ENCODE results near the gene FAM53A. TPM values are rescaled to one million over a fixed set of nuclear protein-coding genes. Genes with fewer than 3 reads are reported as not detected.

The FAM53A gene
- total and polyA plus RNA-seq, 2 of the 13 experiments (the other 11 are each of a cell fraction or from before 2014, with no cell fraction given) = 0.48 to 1.1 TPM

DNA sequence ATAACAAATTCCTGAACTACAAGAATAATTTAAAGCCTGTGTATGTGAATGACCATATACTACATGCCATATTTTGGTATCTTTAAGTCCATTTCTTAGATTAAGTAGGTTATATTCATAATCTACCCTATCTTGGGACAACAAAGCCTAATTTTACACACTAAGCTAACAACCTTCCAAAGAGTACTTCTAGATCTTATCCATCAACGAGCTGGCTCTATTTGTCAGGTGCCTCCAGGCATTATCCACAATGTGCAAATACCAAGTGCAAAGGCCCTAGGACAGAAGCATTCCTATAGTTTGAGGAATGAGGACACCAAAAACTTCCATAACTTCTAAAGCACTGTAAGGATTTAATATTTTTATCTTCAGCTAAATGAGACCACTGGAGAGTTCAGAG is 24.5 kb upstream of the FAM53A start:
- H3K36me3 ChIP-seq (replicated peaks in 1 of 2; ENCODE audit: control insufficient read depth in 1 of 2, insufficient read depth in 2 of 2, low read length in 2 of 2) = peaks cover 6 to 24% of the 10 kb centered on the region in 2 experiments
- WGBS (ENCODE audit: low lambda C conversion rate) = 7% methylated on average over 1 of the region's 1 CpG
- H3K4me2 ChIP-seq (ENCODE audit: low read depth, low read length) = peak overlapping the region; percentile 53
- peak overlapping the region in 1 of 3 experiments; percentile 17; a peak in 1 of 6 replicates for H3K4me3 ChIP-seq (replicated peaks in 1 of 3; ENCODE audit: insufficient read depth in 1 of 3, low read depth in 2 of 3, low read length in 3 of 3)
- peaks cover 57% of the 10 kb centered on the region for H3K4me1 ChIP-seq (ENCODE audit: insufficient read depth, low read length)
- peak overlapping the region; percentile 33 for H3K27ac ChIP-seq (ENCODE audit: extremely low read length, insufficient read depth, low read length)
- DNase-seq (ENCODE audit: low spot score) = peak; percentile 35
- intact Hi-C loops (cut with micrococcal nuclease; ENCODE audit: unreplicated experiment) (no loop called here), in situ Hi-C loops (cut with HindIII; ENCODE audit: extremely low pct_ligation_motif_present, low pct_unique_long_range_greater_than_20kb) (no loop called here)
- H2AFZ ChIP-seq (ENCODE audit: low read length) = no peak overlapping the region
- ATAC-seq = no peak
- H3K9ac ChIP-seq (ENCODE audit: insufficient read depth, low read depth, low read length) = 0 out of 2 replicates have a peak overlapping the region, but pooled peaks have one; percentile 23
- H4K20me1 ChIP-seq (ENCODE audit: insufficient read depth, low read length) = peaks cover 6% of the 10 kb centered on the region; the same call in 1 of the 2 replicates
- CTCF ChIA-PET (ENCODE audit: low intra/inter-chr PET ratio, low total read pairs) = no interaction called here
- POLR2A ChIA-PET = interaction anchor here (0.5 to 2.2 kb wide), 6 partner anchors 13 to 59 kb away, joined by 3 to 9 read pairs (median 3); partner anchors contain the start of genes TACC3 and TMEM129
- no TSS peak for BruUV-seq (replicated peaks)
- H3K79me2 ChIP-seq (ENCODE audit: insufficient read depth, low read length) = peaks cover 79% of the 10 kb centered on the region
- no peaks in the 10 kb centered on the region for H3K27me3 ChIP-seq (ENCODE audit: control insufficient read depth in 1 of 2, insufficient read depth in 2 of 2, low read length in 2 of 2)
- FAIRE-seq = no peak
- H3K9me3 ChIP-seq (ENCODE audit: low read length) = no peaks in the 10 kb centered on the region
- TF ChIP-seq KAT8 (CRISPR knock-in tag; IDR thresholded peaks at IDR 0.05) = no peak
- TF ChIP-seq ZNF607 (CRISPR knock-in tag; IDR thresholded peaks at IDR 0.05; ENCODE audit: borderline replicate concordance) = no peak
- TF ChIP-seq, protein P1, sequence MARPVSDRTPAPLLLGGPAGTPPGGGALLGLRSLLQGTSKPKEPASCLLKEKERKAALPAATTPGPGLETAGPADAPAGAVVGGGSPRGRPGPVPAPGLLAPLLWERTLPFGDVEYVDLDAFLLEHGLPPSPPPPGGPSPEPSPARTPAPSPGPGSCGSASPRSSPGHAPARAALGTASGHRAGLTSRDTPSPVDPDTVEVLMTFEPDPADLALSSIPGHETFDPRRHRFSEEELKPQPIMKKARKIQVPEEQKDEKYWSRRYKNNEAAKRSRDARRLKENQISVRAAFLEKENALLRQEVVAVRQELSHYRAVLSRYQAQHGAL (CRISPR knock-in tag; IDR thresholded peaks at IDR 0.05; ENCODE audit: not compliant biosample characterization) = no peak
- no peak for TF ChIP-seq ZNF329 (CRISPR knock-in tag; IDR thresholded peaks at IDR 0.05; ENCODE audit: low read depth)
- TF ChIP-seq NCOR1 (IDR thresholded peaks at IDR 0.05; ENCODE audit: borderline replicate concordance, low read length) = no peak
- no peak for TF ChIP-seq MXI1 (IDR thresholded peaks at IDR 0.05; ENCODE audit: borderline replicate concordance, low read depth, low read length)
- TF ChIP-seq WIZ (CRISPR knock-in tag; IDR thresholded peaks at IDR 0.05) = no peak
- TF ChIP-seq, protein P2, sequence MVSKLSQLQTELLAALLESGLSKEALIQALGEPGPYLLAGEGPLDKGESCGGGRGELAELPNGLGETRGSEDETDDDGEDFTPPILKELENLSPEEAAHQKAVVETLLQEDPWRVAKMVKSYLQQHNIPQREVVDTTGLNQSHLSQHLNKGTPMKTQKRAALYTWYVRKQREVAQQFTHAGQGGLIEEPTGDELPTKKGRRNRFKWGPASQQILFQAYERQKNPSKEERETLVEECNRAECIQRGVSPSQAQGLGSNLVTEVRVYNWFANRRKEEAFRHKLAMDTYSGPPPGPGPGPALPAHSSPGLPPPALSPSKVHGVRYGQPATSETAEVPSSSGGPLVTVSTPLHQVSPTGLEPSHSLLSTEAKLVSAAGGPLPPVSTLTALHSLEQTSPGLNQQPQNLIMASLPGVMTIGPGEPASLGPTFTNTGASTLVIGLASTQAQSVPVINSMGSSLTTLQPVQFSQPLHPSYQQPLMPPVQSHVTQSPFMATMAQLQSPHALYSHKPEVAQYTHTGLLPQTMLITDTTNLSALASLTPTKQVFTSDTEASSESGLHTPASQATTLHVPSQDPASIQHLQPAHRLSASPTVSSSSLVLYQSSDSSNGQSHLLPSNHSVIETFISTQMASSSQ (IDR thresholded peaks at IDR 0.05; ENCODE audit: low read depth) = no peak
- TF ChIP-seq, protein P2 (CRISPR knock-in tag; IDR thresholded peaks at IDR 0.05; ENCODE audit: borderline replicate concordance) = no peak
- no peak for TF ChIP-seq ZNF883 (CRISPR knock-in tag; IDR thresholded peaks at IDR 0.05; ENCODE audit: not compliant biosample characterization)
- TF ChIP-seq, protein P3, sequence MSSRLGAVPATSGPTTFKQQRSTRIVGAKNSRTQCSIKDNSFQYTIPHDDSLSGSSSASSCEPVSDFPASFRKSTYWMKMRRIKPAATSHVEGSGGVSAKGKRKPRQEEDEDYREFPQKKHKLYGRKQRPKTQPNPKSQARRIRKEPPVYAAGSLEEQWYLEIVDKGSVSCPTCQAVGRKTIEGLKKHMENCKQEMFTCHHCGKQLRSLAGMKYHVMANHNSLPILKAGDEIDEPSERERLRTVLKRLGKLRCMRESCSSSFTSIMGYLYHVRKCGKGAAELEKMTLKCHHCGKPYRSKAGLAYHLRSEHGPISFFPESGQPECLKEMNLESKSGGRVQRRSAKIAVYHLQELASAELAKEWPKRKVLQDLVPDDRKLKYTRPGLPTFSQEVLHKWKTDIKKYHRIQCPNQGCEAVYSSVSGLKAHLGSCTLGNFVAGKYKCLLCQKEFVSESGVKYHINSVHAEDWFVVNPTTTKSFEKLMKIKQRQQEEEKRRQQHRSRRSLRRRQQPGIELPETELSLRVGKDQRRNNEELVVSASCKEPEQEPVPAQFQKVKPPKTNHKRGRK (CRISPR knock-in tag; IDR thresholded peaks at IDR 0.05) = no peak
- no peak for TF ChIP-seq ZNF160 (CRISPR knock-in tag; IDR thresholded peaks at IDR 0.05)
- TF ChIP-seq, protein P4, sequence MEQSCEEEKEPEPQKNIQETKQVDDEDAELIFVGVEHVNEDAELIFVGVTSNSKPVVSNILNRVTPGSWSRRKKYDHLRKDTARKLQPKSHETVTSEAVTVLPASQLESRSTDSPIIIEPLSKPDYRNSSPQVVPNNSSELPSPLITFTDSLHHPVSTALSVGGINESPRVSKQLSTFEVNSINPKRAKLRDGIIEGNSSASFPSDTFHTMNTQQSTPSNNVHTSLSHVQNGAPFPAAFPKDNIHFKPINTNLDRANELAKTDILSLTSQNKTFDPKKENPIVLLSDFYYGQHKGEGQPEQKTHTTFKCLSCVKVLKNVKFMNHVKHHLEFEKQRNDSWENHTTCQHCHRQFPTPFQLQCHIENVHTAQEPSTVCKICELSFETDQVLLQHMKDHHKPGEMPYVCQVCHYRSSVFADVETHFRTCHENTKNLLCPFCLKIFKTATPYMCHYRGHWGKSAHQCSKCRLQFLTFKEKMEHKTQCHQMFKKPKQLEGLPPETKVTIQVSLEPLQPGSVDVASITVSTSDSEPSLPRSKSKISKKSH (CRISPR knock-in tag; IDR thresholded peaks at IDR 0.05; ENCODE audit: borderline replicate concordance) = no peak
- no peak for TF ChIP-seq ZNF205 (CRISPR knock-in tag; IDR thresholded peaks at IDR 0.05)
- no peak for TF ChIP-seq RFXANK (CRISPR knock-in tag; IDR thresholded peaks at IDR 0.05)
- TF ChIP-seq TEAD3 (CRISPR knock-in tag; optimal IDR thresholded peaks at IDR 0.05; ENCODE audit: borderline replicate concordance) = no peak
- TF ChIP-seq EED (CRISPR knock-in tag; IDR thresholded peaks at IDR 0.05) = no peak
- no peak for TF ChIP-seq IRF2 (CRISPR knock-in tag; IDR thresholded peaks at IDR 0.05)

Measured in HepG2 (cell line).